GM12801 (cell line): Measurements from ENCODE around the gene ALDH1L1.

ENCODE experiments used
- TF ChIP-seq, protein P1 (sequence below): IDR thresholded peaks from one replicate; pipeline ENCODE4 v1.5.1; 2011; ENCODE audit warnings: control low read depth; ENCODE audit not compliant: insufficient read length; ENCODE audit errors: extremely low read depth

ALDH1L1 gene

DNA sequence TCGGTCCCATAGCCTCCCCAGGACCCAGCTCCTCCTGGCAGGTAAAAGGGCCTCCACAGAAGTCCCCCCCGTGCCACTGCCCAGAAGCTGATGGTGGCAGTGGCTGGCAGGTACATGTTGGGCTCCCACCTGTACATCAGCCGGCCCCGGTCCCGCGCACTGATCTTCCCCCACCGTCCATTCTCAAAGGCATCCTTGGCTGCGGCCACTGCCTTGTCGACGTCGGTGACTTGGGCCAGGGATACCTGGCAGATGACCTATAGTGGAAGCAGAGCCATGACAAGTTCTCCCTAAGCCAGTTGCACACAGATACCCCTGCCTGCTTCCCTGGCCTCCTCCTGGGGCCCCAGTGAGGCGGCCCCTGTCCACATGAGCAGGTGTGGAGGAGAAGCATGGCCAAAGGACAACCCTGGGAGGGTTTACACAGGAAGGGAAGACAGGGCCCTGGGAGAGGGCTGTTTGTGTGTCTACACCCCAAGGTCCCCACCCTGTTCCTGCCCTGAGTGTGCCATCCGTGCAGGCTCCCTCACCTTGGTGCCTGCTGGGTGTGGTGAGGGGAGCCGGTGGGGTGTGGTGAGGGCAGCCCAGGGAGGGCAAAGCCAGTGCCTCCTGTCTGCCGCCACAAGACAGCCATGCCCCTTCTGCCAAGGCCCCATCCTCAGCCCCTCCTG lies 44.8 kb downstream of the ALDH1L1 start:
- TF ChIP-seq, protein P1, sequence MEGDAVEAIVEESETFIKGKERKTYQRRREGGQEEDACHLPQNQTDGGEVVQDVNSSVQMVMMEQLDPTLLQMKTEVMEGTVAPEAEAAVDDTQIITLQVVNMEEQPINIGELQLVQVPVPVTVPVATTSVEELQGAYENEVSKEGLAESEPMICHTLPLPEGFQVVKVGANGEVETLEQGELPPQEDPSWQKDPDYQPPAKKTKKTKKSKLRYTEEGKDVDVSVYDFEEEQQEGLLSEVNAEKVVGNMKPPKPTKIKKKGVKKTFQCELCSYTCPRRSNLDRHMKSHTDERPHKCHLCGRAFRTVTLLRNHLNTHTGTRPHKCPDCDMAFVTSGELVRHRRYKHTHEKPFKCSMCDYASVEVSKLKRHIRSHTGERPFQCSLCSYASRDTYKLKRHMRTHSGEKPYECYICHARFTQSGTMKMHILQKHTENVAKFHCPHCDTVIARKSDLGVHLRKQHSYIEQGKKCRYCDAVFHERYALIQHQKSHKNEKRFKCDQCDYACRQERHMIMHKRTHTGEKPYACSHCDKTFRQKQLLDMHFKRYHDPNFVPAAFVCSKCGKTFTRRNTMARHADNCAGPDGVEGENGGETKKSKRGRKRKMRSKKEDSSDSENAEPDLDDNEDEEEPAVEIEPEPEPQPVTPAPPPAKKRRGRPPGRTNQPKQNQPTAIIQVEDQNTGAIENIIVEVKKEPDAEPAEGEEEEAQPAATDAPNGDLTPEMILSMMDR: no peak

DNA sequence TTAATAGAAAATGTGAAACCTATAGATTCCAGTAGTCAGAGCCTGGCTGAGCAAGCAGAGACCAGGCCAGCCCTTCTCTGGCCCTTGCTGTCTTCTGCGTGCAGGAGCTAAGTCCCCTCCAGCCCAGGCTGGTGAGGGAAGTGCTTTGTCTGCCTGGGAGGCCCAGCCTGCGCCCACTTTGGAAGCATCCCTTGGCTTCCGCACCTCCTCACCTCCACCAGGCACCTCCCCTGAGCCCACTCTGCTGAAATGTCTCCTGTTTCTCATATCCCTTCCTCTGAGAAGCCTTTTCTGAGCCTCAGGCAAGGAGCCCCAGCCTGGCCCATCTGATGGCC lies 45.3 kb downstream of the ALDH1L1 start:
- TF ChIP-seq, protein P1: no peak

DNA sequence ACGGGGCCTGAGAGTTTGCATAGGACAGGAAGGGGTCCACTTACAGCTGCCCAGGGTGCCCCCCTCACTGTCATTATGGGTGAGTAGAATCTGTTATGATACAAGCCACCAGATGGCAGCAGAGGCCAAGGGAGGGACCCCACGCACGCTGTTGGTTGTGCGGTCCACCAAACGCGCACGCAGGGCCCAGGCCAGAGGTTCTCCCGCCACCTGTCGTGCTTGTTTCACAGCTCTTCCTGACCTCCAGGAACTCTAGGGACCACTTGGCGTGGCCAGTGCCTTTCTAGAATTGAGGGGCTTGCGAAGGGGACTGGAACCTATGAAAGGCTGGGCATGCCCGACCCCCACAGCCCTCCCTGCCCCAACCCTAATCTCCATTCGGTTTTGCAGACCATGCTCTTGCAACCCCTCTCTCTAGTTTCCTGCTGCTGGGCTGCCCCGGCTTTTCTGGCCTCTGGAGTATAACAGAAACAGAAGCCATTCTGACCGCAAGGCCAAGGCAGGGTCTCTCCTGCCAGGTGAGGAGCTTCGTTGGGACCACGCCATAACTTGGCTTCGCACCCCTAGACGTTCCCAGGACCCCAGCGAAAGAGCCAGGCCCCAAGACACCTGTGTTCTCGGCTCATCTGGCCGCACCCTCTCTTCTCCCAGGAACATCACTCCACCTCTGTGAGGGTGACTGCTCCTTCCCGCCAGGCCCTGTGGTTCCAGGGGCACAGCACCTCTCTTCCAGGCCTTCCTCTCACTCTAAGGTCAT lies 46.0 kb downstream of the ALDH1L1 start:
- TF ChIP-seq, protein P1: no peak

DNA sequence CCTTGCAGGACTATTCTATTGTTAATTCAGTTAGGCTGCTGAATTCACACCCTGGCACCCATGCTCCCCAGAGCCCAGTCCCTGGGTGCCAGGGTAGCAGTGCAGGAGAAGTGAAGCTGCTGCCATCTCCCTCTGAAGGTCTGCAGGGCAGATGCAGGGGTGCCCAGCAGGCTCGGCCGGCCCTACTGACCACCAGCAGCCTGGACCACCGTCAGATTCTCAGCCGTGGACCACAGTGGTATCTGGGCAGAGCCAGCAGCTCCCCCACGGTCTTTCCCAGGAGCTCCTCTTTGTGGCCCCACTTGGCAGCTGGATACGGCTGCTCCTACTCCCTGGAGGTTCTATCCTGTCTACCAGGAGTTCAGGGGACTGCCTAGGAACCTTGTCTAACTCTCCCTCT lies 46.8 kb downstream of the ALDH1L1 start:
- TF ChIP-seq, protein P1: no peak

DNA sequence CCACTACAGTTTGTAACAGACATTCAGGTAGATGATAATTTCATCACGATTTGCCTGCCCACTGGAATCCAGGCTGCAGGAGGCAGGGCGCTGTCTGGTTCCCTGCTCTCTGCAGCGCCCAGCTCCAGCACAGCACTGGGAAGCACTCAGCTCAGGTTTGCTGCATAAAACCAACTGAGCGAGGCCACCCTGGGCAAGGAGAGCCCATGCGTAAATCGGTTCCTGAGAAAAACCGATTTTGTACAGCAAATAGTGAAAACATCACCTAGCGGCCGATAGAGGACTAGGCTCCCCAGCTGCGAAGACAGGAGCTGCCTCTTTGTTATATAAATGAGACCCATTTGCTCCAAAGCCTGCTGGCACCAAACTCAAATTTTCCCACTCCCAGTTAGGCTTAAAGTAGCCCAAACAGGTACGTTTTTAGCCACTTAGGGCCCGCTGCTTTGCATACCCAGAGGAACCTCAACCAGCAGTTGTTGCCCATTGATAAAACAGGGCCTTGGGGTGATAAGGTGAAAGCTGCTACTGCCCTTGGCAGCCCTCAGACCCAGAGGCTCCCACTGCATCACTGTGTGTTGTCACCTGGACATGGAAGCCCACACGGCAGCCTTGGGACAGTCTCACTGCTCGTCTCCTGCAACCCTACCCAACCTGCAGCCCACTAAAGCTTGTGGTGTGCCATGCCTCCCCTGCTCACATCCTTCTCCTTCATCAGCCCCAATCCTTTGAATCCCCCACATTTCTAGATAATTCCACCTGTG lies 47.5 kb downstream of the ALDH1L1 start:
- TF ChIP-seq, protein P1: no peak

DNA sequence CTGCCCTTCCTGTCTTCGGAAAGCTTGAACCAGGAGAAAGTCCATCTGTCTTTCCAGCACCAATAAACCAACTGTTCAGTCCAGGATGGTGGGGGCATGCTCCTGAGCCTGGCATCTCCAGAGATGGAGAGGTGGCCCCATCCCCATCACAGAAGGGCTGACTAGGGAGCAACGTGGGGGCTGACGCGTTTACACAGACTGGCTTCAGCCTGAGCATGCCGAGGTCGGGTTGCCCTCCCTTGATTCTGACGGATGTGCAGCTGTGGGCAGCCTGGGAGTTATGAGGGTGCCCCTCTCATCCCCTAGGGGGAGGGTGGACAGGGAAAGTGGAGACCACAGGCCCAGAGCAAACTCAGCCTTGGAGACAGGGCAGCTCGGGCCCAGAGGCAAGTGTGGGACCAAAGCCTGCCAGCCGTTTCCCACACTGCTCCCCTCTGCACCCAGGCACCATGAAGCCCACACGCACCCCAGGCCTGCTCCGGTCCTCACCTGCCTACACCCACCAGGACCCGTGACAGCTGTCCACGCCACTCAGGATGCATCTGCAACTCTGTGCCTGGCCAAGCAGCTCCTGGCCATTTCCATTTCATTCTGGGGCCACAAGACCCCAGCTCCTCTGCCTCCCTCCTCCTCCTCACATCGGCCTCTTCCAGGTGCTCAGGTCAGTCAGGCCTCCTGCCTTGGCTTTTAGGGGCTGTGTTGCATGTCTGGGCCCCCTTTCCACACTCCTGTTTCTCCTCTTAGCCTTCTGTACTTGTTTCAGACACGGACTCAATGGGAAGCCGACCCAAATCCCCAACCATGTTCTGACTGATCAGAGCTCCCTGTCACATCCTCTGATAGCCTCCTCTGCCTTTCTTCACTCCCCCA lies 48.3 kb downstream of the ALDH1L1 start:
- TF ChIP-seq, protein P1: no peak
